PC-9 (cell line): ENCODE data around the gene NPM3. TPM values are rescaled to one million over a fixed set of nuclear protein-coding genes. Genes with fewer than 3 reads are reported as not detected.

ENCODE experiments used
- BruUV-seq: library from RNA; stranded (reverse); fragments of 400-500 nt; replicated peaks from 2 replicates; lab custom pipeline; 2021; lab: Mats Ljungman, UMichigan
- CTCF ChIA-PET: fragments of 300-600 bp; sonication (Branson Sonifier 250); formaldehyde crosslinking; loops from one replicate; lab custom pipeline; 2022; ENCODE audit warnings: antibody characterized with exemption; lab: Charles Lee
- POLR2A ChIA-PET: fragments of 300-600 bp; sonication (Branson Sonifier 250); formaldehyde crosslinking; loops from one replicate; lab custom pipeline; 2022; ENCODE audit warnings: antibody characterized with exemption; ENCODE audit not compliant: unreplicated experiment; lab: Charles Lee
- DNase-seq, 2 experiments: peaks; one replicate each; pipeline versions ENCODE4 v3.0.0 to v3.0.0-alpha.2; 2015 to 2022; ENCODE audit warnings: mixed read lengths in 1 of 2
- H2AFZ ChIP-seq: fragments of 200-600 bp; sonication (generic); 2 replicates; pipeline ENCODE4 v1.8.1; 2017; ENCODE audit warnings: antibody characterized with exemption
- H3F3A ChIP-seq: fragments of 200-600 bp; sonication (generic); 2 replicates; pipeline ENCODE4 v1.8.1; 2017; ENCODE audit warnings: antibody characterized with exemption, mild to moderate bottlenecking, low read depth; ENCODE audit not compliant: insufficient read depth
- H3K27ac ChIP-seq: fragments of 200-600 bp; sonication (generic); 2 replicates; pipeline ENCODE4 v1.6.1; 2016; ENCODE audit warnings: mixed run types
- H3K27me3 ChIP-seq: fragments of 200-600 bp; sonication (generic); 2 replicates; pipeline ENCODE4 v1.6.1; 2016; ENCODE audit warnings: low read depth, mixed run types; ENCODE audit not compliant: insufficient read depth
- H3K36me3 ChIP-seq: fragments of 200-600 bp; sonication (generic); 2 replicates; pipeline ENCODE4 v1.6.1; 2016; ENCODE audit warnings: low read depth, mixed run types
- H3K4me1 ChIP-seq: fragments of 200-600 bp; sonication (generic); replicated peaks from 2 replicates; pipeline ENCODE4 v1.6.1; 2016; ENCODE audit warnings: mixed run types; ENCODE audit not compliant: insufficient read depth
- H3K4me2 ChIP-seq: fragments of 200-600 bp; sonication (generic); 2 replicates; pipeline ENCODE4 v1.6.1; 2017; ENCODE audit warnings: mixed run types
- H3K4me3 ChIP-seq: fragments of 200-600 bp; sonication (generic); 2 replicates; pipeline ENCODE4 v1.6.1; 2016; ENCODE audit warnings: mixed run types
- H3K79me2 ChIP-seq: fragments of 200-600 bp; sonication (generic); 2 replicates; pipeline ENCODE4 v1.6.1; 2017; ENCODE audit warnings: low read depth, mixed run types
- H3K9me2 ChIP-seq: fragments of 200-600 bp; sonication (generic); 2 replicates; pipeline ENCODE4 v1.8.1; 2017; ENCODE audit warnings: mild to moderate bottlenecking; ENCODE audit not compliant: insufficient read depth
- H3K9me3 ChIP-seq: fragments of 200-600 bp; sonication (generic); 2 replicates; pipeline ENCODE4 v1.8.1; 2016; ENCODE audit warnings: low read depth; ENCODE audit not compliant: insufficient read depth
- H4K20me1 ChIP-seq: fragments of 200-600 bp; sonication (generic); 2 replicates; pipeline ENCODE4 v1.8.1; 2017; ENCODE audit not compliant: insufficient read depth
- CTCF ChIP-seq: fragments of 200-600 bp; sonication (generic); conservative IDR thresholded peaks from 2 replicates; pipeline ENCODE4 v1.6.1; 2017; ENCODE audit warnings: mixed run types, antibody characterized with exemption, mild to moderate bottlenecking, moderate library complexity
- EZH2 ChIP-seq: fragments of 200-600 bp; sonication (generic); IDR thresholded peaks from 2 replicates; pipeline ENCODE4 v1.8.0; 2017; ENCODE audit warnings: antibody characterized with exemption, low read depth
- intact Hi-C: fragments of 100-400 bp; cut with micrococcal nuclease; formaldehyde crosslinking; loops from one replicate; pipeline ENCODE4 v1.10.0; 2022; ENCODE audit not compliant: unreplicated experiment
- total RNA-seq: library from RNA; stranded (reverse); gene quantifications from 2 replicates; pipeline ENCODE4 v1.2.3, GENCODE V29; 2021

Gene NPM3
- total RNA-seq, 1 experiment from 2014 or later = 36.1 TPM

GRCh38 chr10:101827919-101828600 lies 44.8 kb upstream of the NPM3 start:
- Histone ChIP-seq H3K27ac (no peak overlapping the region), H3K27me3 (no peaks in the 10 kb centered on the region), H3F3A (no peaks in the 10 kb centered on the region; the same call in 1 of the 2 replicates), H3K4me3 (no peak overlapping the region), H3K9me3 (no peaks in the 10 kb centered on the region), H4K20me1 (no peaks in the 10 kb centered on the region), H3K4me2 (no peak overlapping the region), H3K79me2 (no peaks in the 10 kb centered on the region), H2AFZ (no peak overlapping the region), H3K9me2 (no peaks in the 10 kb centered on the region), H3K4me1 (0 out of 2 replicates have a peak, but pooled peaks cover 9% of the 10 kb centered on the region), H3K36me3 (no peaks in the 10 kb centered on the region)
- intact Hi-C loops = no loop called here
- ChIA-PET CTCF (no interaction called here), POLR2A (no interaction called here)
- TF ChIP-seq EZH2 (no peak), CTCF (no peak)
- BruUV-seq = no TSS peak
- DNase-seq = no peak

GRCh38 chr10:101826852-101827434 lies 43.7 kb upstream of the NPM3 start:
- H3K27me3 ChIP-seq = no peaks in the 10 kb centered on the region
- H3K4me3 ChIP-seq = no peak overlapping the region
- H3F3A ChIP-seq = no peaks in the 10 kb centered on the region; the same call in 1 of the 2 replicates
- H3K4me1 ChIP-seq = 0 out of 2 replicates have a peak, but pooled peaks cover 9% of the 10 kb centered on the region
- POLR2A ChIA-PET = no interaction called here
- H3K9me3 ChIP-seq = no peaks in the 10 kb centered on the region
- no TSS peak for BruUV-seq
- no peaks in the 10 kb centered on the region for H4K20me1 ChIP-seq
- intact Hi-C loops = no loop called here
- H2AFZ ChIP-seq = no peak overlapping the region
- no peak overlapping the region for H3K27ac ChIP-seq
- H3K79me2 ChIP-seq = no peaks in the 10 kb centered on the region
- no peaks in the 10 kb centered on the region for H3K36me3 ChIP-seq
- no peaks in the 10 kb centered on the region for H3K9me2 ChIP-seq
- DNase-seq = no peak
- CTCF ChIA-PET = interaction anchor here (0.6 kb wide), 1 partner anchor 13 kb away, joined by 3 read pairs; no protein-coding TSS in a partner anchor
- no peak overlapping the region for H3K4me2 ChIP-seq
- TF ChIP-seq CTCF = no peak
- TF ChIP-seq EZH2 = no peak

GRCh38 chr10:101824736-101825135 lies 41.5 kb upstream of the NPM3 start:
- Histone ChIP-seq H2AFZ (no peak overlapping the region), H3K4me1 (peaks cover under 1% of the 10 kb centered on the region; the same call in 1 of the 2 replicates), H3K4me2 (no peak overlapping the region), H3K27me3 (no peaks in the 10 kb centered on the region), H4K20me1 (no peaks in the 10 kb centered on the region), H3K4me3 (no peak overlapping the region), H3F3A (no peaks in the 10 kb centered on the region), H3K9me3 (no peaks in the 10 kb centered on the region), H3K79me2 (no peaks in the 10 kb centered on the region; the same call in 1 of the 2 replicates), H3K36me3 (no peaks in the 10 kb centered on the region), H3K9me2 (no peaks in the 10 kb centered on the region), H3K27ac (no peak overlapping the region)
- TF ChIP-seq CTCF (no peak), EZH2 (no peak)
- no peak for DNase-seq
- intact Hi-C loops = no loop called here
- CTCF ChIA-PET = no interaction called here
- POLR2A ChIA-PET = no interaction called here
- BruUV-seq = no TSS peak
